GM23338 (cell line): ENCODE results near the gene TMEM175. TPM values are rescaled to one million over a fixed set of nuclear protein-coding genes. Genes with fewer than 3 reads are reported as not detected.

Source experiments
- ATAC-seq: fragments of 200-7000 bp; cut with Tn5 transposase; 3 replicates; pipeline ENCODE4 v1.9.1; 2020
- DNase-seq: peaks from one replicate; pipeline ENCODE4 v3.0.0-alpha.2; 2015; ENCODE audit warnings: low spot score
- H2AFZ ChIP-seq: fragments of 200-600 bp; sonication (generic); 2 replicates; pipeline ENCODE4 v1.8.0; 2016; ENCODE audit warnings: antibody characterized with exemption, mild to moderate bottlenecking, moderate library complexity
- H3F3A ChIP-seq: fragments of 200-600 bp; sonication (generic); replicated peaks from 2 replicates; pipeline ENCODE4 v1.8.0; 2017; ENCODE audit warnings: antibody characterized with exemption, mixed run types, low read depth
- H3K27ac ChIP-seq: fragments of 200-600 bp; sonication (generic); 2 replicates; pipeline ENCODE4 v1.6.1; 2016; ENCODE audit warnings: low read depth
- H3K27me3 ChIP-seq: fragments of 200-600 bp; sonication (generic); 2 replicates; pipeline ENCODE4 v1.8.0; 2016; ENCODE audit warnings: mild to moderate bottlenecking, mixed run types, moderate library complexity; ENCODE audit not compliant: insufficient read depth
- H3K36me3 ChIP-seq: fragments of 200-600 bp; sonication (generic); 2 replicates; pipeline ENCODE4 v1.8.0; 2016; ENCODE audit warnings: mild to moderate bottlenecking; ENCODE audit not compliant: insufficient read depth
- H3K4me1 ChIP-seq: fragments of 200-600 bp; sonication (generic); 2 replicates; pipeline ENCODE4 v1.8.0; 2016; ENCODE audit warnings: mild to moderate bottlenecking, moderate library complexity; ENCODE audit not compliant: insufficient read depth
- H3K4me2 ChIP-seq: fragments of 200-600 bp; sonication (generic); 2 replicates; pipeline ENCODE4 v1.7.1; 2017; ENCODE audit warnings: mixed run types
- H3K4me3 ChIP-seq: fragments of 200-600 bp; sonication (generic); 2 replicates; pipeline ENCODE4 v1.6.1; 2016; ENCODE audit warnings: mixed run types
- H3K79me2 ChIP-seq: fragments of 200-600 bp; sonication (generic); replicated peaks from 2 replicates; pipeline ENCODE4 v1.8.0; 2017; ENCODE audit warnings: mild to moderate bottlenecking; ENCODE audit not compliant: insufficient read depth
- H3K9me2 ChIP-seq: fragments of 200-600 bp; sonication (generic); 2 replicates; pipeline ENCODE4 v1.8.0; 2017; ENCODE audit not compliant: insufficient read depth
- H4K20me1 ChIP-seq: fragments of 200-600 bp; sonication (generic); replicated peaks from 2 replicates; pipeline ENCODE4 v1.8.0; 2017; ENCODE audit warnings: mild to moderate bottlenecking; ENCODE audit not compliant: insufficient read depth
- H3K27ac Mint-ChIP-seq: 2 replicates; pipeline ENCODE4 v1.8.0; 2020; ENCODE audit warnings: inconsistent platforms, mild to moderate bottlenecking, moderate library complexity, mixed read lengths
- H3K27me3 Mint-ChIP-seq: 3 replicates; pipeline ENCODE4 v1.8.0; 2022; ENCODE audit warnings: low read depth, mild to moderate bottlenecking, moderate library complexity, mixed read lengths, inconsistent platforms; ENCODE audit not compliant: insufficient read depth, poor library complexity
- H3K36me3 Mint-ChIP-seq: 3 replicates; pipeline ENCODE4 v1.8.0; 2021; ENCODE audit warnings: low read depth, mild to moderate bottlenecking, inconsistent platforms, moderate library complexity, mixed read lengths
- H3K4me1 Mint-ChIP-seq: 3 replicates; pipeline ENCODE4 v1.8.0; 2020; ENCODE audit warnings: mild to moderate bottlenecking, inconsistent platforms, mixed read lengths
- H3K4me3 Mint-ChIP-seq: 3 replicates; pipeline ENCODE4 v1.8.0; 2021; ENCODE audit warnings: moderate library complexity, mild to moderate bottlenecking, inconsistent platforms, mixed read lengths
- H3K9me3 Mint-ChIP-seq: 3 replicates; pipeline ENCODE4 v1.8.0; 2020; ENCODE audit warnings: moderate library complexity, mild to moderate bottlenecking, inconsistent platforms, mixed read lengths
- CREB1 ChIP-seq: fragments of 250-450 bp; sonication (Bioruptor Pico); IDR thresholded peaks from 2 replicates; pipeline ENCODE4 v1.5.0; 2020; ENCODE audit warnings: low read depth, mild to moderate bottlenecking, moderate library complexity
- CTCF ChIP-seq, 2 experiments: fragments of 200-600 bp in 1 of 2; sonication (generic) in 1 of 2; conservative IDR thresholded peaks; 2 replicates each; pipeline versions ENCODE4 v1.5.1 to v1.6.1; 2016 to 2017; ENCODE audit warnings: antibody characterized with exemption in 2 of 2, low read depth in 2 of 2, mild to moderate bottlenecking in 2 of 2, moderate library complexity in 1 of 2
- ETS1 ChIP-seq: IDR thresholded peaks from 2 replicates; pipeline ENCODE4 v1.6.1; 2016; ENCODE audit warnings: antibody characterized with exemption
- EZH2 ChIP-seq: fragments of 200-600 bp; sonication (generic); IDR thresholded peaks from one replicate; pipeline ENCODE4 v1.8.0; 2017; ENCODE audit warnings: antibody characterized with exemption, mild to moderate bottlenecking, low read depth; ENCODE audit not compliant: unreplicated experiment
- EZH2phosphoT487 ChIP-seq: fragments of 200-600 bp; sonication (generic); IDR thresholded peaks from one replicate; pipeline ENCODE4 v1.8.1; 2018; ENCODE audit warnings: antibody characterized with exemption; ENCODE audit not compliant: unreplicated experiment
- JUNB ChIP-seq: IDR thresholded peaks from one replicate; pipeline ENCODE4 v1.6.1; 2016; ENCODE audit warnings: antibody characterized with exemption; ENCODE audit not compliant: unreplicated experiment
- NANOG ChIP-seq: IDR thresholded peaks from 2 replicates; pipeline ENCODE4 v1.6.1; 2016; ENCODE audit warnings: antibody characterized with exemption, borderline replicate concordance
- POLR2AphosphoS5 ChIP-seq: IDR thresholded peaks from 2 replicates; pipeline ENCODE4 v1.6.1; 2016; ENCODE audit warnings: antibody characterized with exemption, low read depth
- STAT1 ChIP-seq: IDR thresholded peaks from one replicate; pipeline ENCODE4 v1.6.1; 2016; ENCODE audit warnings: antibody characterized with exemption; ENCODE audit not compliant: unreplicated experiment
- ZNF114 ChIP-seq: fragments of 250-450 bp; sonication (Bioruptor Pico); IDR thresholded peaks from 2 replicates; pipeline ENCODE4 v1.5.0; 2020; ENCODE audit warnings: mild to moderate bottlenecking, moderate library complexity
- ZNF331 ChIP-seq: fragments of 250-450 bp; sonication (Bioruptor Pico); IDR thresholded peaks from 2 replicates; pipeline ENCODE4 v1.5.0; 2020; ENCODE audit warnings: low read depth, mild to moderate bottlenecking, moderate library complexity
- polyA plus RNA-seq: library from polyadenylated mRNA; unstranded; fragments of >200 nt; fragmentation: Nextera tagmentation; extraction: Ambion mirVana; gene quantifications from 2 replicates; pipeline ENCODE4 v1.2.1, GENCODE V29; 2016
- total RNA-seq: library from RNA; depleted of rRNA; stranded (reverse); fragments of >200 nt; shearing (Covaris generic); gene quantifications from 2 replicates; pipeline ENCODE4 v1.2.3, GENCODE V29; 2014
- TF ChIP-seq, protein P1 (sequence below): IDR thresholded peaks from one replicate; pipeline ENCODE4 v1.6.1; 2018; ENCODE audit warnings: antibody characterized with exemption; ENCODE audit not compliant: unreplicated experiment

Gene TMEM175
- total and polyA plus RNA-seq, 2 experiments from 2014 or later = 8.0 to 11.4 TPM

GRCh38 chr4:951594-952468 is 19.6 kb downstream of the TMEM175 start:
- Histone ChIP-seq H4K20me1 (no peaks in the 10 kb centered on the region; the same call in 1 of the 2 replicates), H3K27me3 (no peaks in the 10 kb centered on the region), H3F3A (no peaks in the 10 kb centered on the region), H3K4me3 (no peak overlapping the region), H3K79me2 (no peaks in the 10 kb centered on the region), H3K9me2 (no peaks in the 10 kb centered on the region), H3K27ac (no peak overlapping the region), H3K4me1 (no peaks in the 10 kb centered on the region), H3K36me3 (no peaks in the 10 kb centered on the region), H3K4me2 (no peak overlapping the region), H2AFZ (no peak overlapping the region)
- ATAC-seq = no peak
- peaks cover 7% of the 10 kb centered on the region for H3K27me3 Mint-ChIP-seq
- no peak for DNase-seq
- no peaks in the 10 kb centered on the region for H3K9me3 Mint-ChIP-seq
- no peaks in the 10 kb centered on the region; the same call in 2 of the 3 replicates for H3K36me3 Mint-ChIP-seq
- peaks cover 5% of the 10 kb centered on the region; the same call in 2 of the 3 replicates for H3K4me1 Mint-ChIP-seq
- H3K27ac Mint-ChIP-seq = no peak overlapping the region; the same call in 1 of the 2 replicates
- TF ChIP-seq EZH2 (no peak), ZNF331 (CRISPR knock-in tag) (no peak)
- H3K4me3 Mint-ChIP-seq = no peak overlapping the region

DNA sequence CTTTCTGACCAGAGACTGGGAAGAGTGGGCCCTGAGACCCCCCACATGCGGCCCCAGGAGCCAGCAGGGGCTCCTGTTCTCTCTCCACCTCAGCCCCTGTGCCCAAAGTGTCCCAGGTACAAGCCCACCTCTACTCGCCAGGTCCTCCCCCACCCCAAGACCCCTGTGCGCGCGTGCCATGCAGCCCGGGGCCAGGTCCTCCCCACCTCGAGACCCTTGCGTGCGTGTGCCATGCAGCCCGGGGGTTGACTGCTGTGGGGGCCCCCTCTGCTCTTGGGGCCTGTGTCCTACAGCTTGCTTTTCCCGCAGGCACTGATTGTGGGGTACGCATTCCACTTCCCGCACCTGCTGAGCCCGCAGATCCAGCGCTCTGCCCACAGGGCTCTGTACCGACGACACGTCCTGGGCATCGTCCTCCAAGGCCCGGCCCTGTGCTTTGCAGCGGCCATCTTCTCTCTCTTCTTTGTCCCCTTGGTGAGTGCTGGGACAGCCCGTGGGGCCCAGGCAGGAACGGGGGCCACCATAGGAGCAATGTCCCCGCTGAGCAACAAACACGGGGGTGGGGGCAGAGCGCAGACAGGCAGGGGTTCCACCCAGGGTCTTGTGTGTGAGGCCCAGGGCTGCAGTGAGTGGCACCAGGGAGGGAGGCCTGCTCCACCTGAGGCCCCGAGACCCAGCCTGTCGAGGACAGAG is 20.8 kb downstream of the TMEM175 start:
- no peak overlapping the region for H3K27ac Mint-ChIP-seq
- ATAC-seq = no peak
- H3K9me2 ChIP-seq = no peaks in the 10 kb centered on the region
- TF ChIP-seq STAT1 (no peak), EZH2 (no peak), CTCF (conservative IDR thresholded peaks at IDR 0.05; ENCODE audit: low read depth in 2 of 2) (no peak), JUNB (no peak), EZH2phosphoT487 (no peak), POLR2AphosphoS5 (no peak), ETS1 (no peak), ZNF331 (CRISPR knock-in tag) (no peak), CREB1 (CRISPR knock-in tag) (no peak), NANOG (no peak), ZNF114 (CRISPR knock-in tag) (no peak)
- TF ChIP-seq, protein P1, sequence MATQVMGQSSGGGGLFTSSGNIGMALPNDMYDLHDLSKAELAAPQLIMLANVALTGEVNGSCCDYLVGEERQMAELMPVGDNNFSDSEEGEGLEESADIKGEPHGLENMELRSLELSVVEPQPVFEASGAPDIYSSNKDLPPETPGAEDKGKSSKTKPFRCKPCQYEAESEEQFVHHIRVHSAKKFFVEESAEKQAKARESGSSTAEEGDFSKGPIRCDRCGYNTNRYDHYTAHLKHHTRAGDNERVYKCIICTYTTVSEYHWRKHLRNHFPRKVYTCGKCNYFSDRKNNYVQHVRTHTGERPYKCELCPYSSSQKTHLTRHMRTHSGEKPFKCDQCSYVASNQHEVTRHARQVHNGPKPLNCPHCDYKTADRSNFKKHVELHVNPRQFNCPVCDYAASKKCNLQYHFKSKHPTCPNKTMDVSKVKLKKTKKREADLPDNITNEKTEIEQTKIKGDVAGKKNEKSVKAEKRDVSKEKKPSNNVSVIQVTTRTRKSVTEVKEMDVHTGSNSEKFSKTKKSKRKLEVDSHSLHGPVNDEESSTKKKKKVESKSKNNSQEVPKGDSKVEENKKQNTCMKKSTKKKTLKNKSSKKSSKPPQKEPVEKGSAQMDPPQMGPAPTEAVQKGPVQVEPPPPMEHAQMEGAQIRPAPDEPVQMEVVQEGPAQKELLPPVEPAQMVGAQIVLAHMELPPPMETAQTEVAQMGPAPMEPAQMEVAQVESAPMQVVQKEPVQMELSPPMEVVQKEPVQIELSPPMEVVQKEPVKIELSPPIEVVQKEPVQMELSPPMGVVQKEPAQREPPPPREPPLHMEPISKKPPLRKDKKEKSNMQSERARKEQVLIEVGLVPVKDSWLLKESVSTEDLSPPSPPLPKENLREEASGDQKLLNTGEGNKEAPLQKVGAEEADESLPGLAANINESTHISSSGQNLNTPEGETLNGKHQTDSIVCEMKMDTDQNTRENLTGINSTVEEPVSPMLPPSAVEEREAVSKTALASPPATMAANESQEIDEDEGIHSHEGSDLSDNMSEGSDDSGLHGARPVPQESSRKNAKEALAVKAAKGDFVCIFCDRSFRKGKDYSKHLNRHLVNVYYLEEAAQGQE = no peak

More for the DNA sequence above, 20.8 kb downstream of the TMEM175 start:
- no peaks in the 10 kb centered on the region for H3K4me1 ChIP-seq
- peaks cover 5% of the 10 kb centered on the region; the same call in 2 of the 3 replicates for H3K4me1 Mint-ChIP-seq
- peaks cover 5% of the 10 kb centered on the region for H3K27me3 Mint-ChIP-seq
- no peak overlapping the region for H3K4me3 Mint-ChIP-seq
- H3K36me3 Mint-ChIP-seq = no peaks in the 10 kb centered on the region; the same call in 2 of the 3 replicates
- no peak overlapping the region for H2AFZ ChIP-seq
- no peaks in the 10 kb centered on the region for H3K36me3 ChIP-seq
- no peak overlapping the region for H3K4me3 ChIP-seq
- no peaks in the 10 kb centered on the region for H3F3A ChIP-seq
- DNase-seq = no peak
- no peaks in the 10 kb centered on the region for H3K79me2 ChIP-seq
- no peaks in the 10 kb centered on the region for H3K27me3 ChIP-seq
- no peaks in the 10 kb centered on the region; the same call in 1 of the 2 replicates for H4K20me1 ChIP-seq
- H3K9me3 Mint-ChIP-seq = no peaks in the 10 kb centered on the region
- H3K27ac ChIP-seq = no peak overlapping the region
- no peak overlapping the region for H3K4me2 ChIP-seq
